Ramos (cell line): ENCODE results near the gene SLC24A3.

ENCODE experiments used
- in situ Hi-C: fragments of 300-500 bp; cut with MboI; formaldehyde crosslinking; loops from one replicate; pipeline ENCODE4 v1.14.3; 2022; ENCODE audit warnings: low sequenced_read_pairs; ENCODE audit not compliant: unreplicated experiment

SLC24A3 gene

GRCh38 chr20:19212469-19212815 lies at the start of gene SLC24A3:
SLC24A3 (plus strand) TSS chr20:19212642.
- in situ Hi-C loops: loop anchor here (10.0 kb wide), 1 partner anchor 372 kb away; no protein-coding TSS in a partner anchor

DNA sequence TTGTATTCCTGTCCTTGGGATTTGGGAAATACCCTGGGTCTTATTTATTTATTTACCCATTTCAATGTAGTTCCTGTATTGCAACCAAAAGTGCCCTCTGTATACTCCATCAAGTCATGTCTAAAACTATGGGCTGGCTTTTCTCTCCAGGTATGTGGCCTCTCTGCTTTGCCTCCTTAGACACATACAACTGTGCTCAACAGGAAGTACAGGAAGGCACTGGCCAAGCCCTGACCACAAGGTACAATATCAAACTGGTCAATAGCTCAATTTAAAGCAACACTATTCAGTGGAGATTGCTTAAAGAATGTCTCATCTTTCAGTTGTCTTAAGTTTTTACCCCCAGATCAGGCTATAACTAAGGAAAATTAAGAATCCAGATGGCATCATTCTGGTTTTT lies 42.3 kb upstream of the SLC24A3 start:
- in situ Hi-C loops: no loop called here

GRCh38 chr20:19172637-19173036 lies 39.8 kb upstream of the SLC24A3 start:
- in situ Hi-C loops: no loop called here

GRCh38 chr20:19176470-19177052 lies 35.9 kb upstream of the SLC24A3 start:
- in situ Hi-C loops: no loop called here

DNA sequence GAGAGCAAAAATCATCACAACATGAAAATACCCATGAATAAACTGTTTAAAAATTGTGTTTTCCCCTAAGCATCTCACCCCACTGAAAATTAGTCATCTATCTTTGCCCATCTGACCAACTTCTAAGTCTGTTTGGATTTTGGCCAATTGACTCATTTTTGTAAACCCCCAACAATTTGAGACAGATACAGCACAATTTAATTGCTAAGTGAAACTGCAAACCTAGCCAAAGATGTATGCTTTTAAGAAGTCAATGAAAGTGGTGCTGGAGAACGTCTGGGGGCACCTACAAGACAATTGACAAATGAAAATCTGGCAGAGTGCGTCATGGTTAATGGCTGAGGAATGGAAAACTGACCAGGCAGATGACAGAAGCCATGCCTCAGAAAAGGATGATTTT lies 30.9 kb upstream of the SLC24A3 start:
- in situ Hi-C loops: no loop called here

- in situ Hi-C loops: no loop called here
Observed at GRCh38 chr20:19185083-19185482, 27.4 kb upstream of the SLC24A3 start.

DNA sequence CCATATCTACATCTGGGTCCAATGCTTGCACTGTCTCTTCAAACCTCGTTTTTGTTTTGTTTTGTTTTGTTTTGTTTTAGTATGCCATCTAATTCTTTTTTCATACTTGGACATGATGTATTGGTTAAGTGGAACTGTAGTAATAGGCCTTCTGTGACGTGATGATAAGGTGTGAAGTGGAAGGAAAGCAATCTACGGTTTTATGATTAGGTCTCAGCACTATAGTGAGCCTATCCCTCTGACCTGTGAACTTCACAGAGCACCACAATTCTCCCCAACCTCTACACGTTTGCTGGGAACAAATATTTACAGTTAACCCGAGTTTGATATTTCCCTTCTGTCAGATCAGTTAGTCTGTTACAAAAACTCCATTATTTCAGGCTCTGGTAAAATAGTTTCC lies 19.1 kb upstream of the SLC24A3 start:
- in situ Hi-C loops: no loop called here

DNA sequence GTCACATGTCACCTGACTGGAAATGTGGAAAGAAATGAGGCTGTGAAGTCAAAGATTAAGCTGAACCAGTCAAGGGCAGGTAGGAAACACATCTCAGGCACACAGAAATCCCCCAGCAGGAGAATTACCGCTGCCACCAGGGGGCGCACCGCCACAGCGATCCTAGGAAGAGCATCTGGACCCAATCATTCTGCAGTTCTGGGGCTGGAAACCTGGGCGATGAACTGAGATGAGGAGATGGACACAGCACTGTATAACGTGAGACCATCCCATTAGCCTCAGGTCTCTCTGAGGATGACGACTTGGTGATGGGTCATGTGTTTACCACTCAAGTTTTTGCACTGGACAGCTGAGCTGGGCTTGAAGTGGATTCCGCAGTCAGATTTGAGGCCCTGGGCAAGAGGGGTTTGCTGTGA lies 6.5 kb upstream of the SLC24A3 start:
- in situ Hi-C loops: loop anchor here (10.0 kb wide), 1 partner anchor 459 kb away; no protein-coding TSS in a partner anchor

DNA sequence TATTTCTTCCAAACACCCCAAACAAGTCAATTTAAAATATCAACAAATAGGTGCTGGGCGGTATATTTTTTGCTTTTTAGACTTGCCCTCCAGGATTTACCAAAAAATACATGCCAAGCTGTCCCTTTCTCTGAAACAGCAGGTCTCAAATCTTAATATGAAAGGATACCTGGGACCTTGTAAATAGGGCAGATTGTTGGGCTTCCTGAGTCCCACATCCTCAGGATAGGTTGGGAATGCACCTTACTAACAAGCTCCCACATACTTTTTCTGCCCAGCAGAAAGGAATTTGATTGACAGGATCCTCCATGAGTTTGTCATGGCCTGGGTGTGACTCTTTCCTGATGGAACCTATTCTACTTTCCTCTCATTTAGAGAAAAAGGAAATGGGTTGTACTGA lies 4.9 kb upstream of the SLC24A3 start:
- in situ Hi-C loops: loop anchor here (10.0 kb wide), 1 partner anchor 457 kb away; no protein-coding TSS in a partner anchor

DNA sequence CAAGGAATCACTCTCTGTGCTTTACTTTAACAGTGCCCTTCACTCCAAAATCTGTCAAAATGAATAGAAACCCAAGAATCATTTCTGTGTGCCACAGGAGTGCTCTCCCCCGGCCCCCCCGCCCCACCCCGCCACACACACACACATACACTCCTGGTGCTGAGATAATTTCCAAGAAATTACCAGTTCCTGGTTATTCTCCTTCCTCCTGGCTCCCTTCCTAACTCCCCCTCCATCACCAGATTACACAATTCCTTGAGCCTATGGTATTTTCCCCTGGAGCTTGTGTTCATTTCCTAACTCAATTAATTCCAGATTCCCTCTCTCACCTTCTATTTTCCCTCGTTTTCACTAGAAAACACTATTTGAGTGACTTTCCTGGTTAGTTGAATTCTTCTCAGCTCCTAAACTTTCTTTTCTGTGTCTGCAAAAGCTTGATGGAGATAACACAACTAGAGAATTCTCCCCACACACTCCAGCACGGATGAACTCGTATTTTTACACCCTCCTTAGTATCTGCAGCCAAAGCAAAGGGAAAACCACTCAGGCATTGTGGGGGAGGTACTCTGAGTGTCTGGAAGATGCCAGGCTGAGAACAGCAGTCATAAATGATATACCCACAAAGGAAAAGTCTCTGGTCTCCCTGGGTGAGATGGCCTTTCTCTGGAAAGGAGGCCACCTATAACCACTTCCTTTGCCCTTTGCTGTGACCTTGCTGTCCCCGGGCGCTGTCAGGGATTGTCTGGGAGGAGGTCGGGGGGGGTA lies 1.9 kb upstream of the SLC24A3 start:
- in situ Hi-C loops: loop anchor here (10.0 kb wide), 1 partner anchor 374 kb away; no protein-coding TSS in a partner anchor

GRCh38 chr20:19211252-19211651 lies 1.2 kb upstream of the SLC24A3 start:
- in situ Hi-C loops: loop anchor here (10.0 kb wide), 1 partner anchor 374 kb away; no protein-coding TSS in a partner anchor

DNA sequence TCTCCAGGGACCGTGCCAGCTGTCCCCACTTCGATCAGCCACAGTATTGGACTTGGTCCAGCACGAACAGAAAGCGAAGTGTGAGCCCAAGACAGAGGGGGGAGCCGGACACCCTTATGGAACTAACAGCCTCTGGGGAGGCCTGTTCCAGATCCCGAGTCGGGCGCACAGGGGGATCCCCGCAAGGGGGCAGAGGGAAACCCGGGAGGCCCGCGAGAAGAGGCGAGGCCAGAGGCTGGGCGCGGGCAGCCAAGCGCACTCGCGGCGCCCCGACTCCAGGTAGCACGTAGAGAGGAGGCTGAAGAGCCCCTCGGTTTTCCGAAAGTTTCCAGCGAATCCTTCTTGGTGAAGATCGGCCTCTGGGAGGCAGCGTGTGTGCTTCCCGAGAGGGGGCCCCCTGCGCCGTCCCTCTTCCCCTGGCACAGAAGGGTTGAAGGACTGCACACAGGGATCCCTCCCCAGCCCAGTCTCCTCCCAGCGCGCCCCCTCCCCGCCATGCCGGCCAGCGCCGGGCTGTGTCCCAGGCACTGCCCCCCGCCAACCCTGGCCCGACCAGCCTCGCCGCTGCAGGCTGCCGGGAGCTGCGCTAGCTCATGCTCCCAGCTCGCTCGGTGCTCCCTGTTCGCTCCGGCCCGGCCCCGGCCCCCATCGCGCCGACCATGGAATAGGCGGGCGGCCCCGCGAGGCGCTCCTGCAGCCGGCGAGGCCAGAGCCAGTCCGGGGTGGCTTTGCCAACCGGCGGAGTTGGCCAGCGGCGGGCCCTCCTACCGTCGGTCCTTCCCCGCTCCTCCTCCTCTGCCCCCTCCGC lies 577 bp upstream of the SLC24A3 start:
- in situ Hi-C loops: loop anchor here (10.0 kb wide), 1 partner anchor 373 kb away; no protein-coding TSS in a partner anchor

DNA sequence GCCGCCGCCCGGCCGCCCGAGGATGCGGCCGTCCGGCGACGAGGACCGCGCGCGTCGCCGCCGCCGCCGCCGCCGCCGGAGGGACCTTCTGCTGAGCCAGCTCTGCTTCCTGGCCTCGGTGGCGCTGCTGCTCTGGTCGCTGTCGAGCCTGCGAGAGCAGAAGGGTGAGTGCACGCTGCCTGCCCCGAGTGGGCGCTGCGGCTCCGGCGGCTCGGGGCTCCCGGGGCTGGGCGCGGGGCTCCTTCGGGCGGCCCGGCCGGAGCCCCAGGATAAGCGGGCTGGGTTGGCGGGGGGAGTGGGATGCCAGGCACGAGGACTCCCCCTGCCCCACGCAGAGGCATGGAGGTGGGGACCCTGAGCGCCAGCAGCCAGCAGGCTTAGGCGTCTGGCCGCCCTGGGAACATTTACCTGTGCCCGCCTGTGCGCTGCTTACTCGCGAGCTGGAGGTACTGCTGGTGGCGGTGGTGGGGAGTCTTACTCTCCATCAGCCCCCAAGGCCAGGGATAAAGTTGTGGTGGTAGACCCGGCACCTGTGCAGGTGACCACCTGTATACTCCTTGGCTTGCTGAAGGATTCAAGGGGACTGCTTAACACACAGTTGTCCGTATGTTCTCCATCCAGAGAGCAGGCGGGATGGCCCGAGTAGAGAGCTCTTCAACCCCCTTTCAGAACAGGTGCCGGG lies 520 bp downstream of the SLC24A3 start:
- in situ Hi-C loops: loop anchor here (10.0 kb wide), 1 partner anchor 372 kb away; no protein-coding TSS in a partner anchor

GRCh38 chr20:19213946-19214490 lies 1.6 kb downstream of the SLC24A3 start:
- in situ Hi-C loops: loop anchor here (10.0 kb wide), 1 partner anchor 371 kb away; no protein-coding TSS in a partner anchor

GRCh38 chr20:19218411-19218810 lies 6.0 kb downstream of the SLC24A3 start:
- in situ Hi-C loops: loop anchor here (10.0 kb wide), 1 partner anchor 366 kb away; no protein-coding TSS in a partner anchor

GRCh38 chr20:19222520-19223040 lies 10.1 kb downstream of the SLC24A3 start:
- in situ Hi-C loops: no loop called here

DNA sequence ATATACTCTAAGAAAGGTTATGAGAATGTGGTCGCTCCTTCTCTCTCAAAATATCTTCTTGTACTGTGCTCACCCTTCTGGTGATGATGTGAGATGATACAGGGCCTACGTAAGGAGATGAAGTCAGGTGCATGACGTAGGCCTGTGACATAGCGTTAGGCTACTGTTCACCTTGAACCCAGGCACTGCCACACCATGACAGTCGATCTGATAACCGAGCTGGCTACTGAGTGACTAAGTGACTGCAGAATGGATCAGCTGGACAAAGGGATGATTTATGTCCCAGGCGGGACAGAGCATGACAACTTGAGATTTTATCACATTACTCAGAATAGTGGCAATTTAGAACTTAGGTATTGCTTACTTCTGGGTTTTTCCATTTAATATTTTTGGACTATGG lies 11.2 kb downstream of the SLC24A3 start:
- in situ Hi-C loops: no loop called here

DNA sequence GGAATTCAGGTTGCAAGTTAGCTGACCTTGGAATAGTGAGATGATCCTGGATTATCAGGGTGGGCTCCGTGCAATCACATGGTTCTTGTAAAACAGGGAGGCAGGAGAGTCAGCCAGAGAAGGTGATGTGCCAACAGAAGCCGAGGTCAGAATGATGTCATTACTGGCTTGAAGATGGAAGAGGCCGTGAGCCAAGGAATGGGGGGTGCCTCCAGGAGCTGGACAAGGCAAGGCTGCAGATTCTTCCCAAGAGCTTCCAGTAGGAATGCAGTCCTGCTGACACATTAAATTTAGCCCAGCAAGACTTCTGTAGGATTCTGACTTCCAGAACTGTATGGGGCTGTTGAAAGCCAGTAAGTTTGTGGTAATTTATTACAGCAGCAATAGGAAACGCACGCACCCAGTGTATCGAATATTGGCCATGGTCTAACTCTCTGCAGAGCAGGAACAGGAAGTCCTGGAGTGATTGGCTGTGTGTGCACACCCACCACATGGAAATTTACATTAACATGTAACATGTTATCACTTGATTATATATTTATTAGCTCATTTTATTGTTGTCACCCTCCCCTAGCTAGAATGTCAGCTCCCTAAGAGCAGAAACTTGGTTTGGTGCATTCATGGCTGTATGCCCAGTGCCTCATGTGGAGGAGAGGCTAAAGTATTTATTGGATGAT lies 19.1 kb downstream of the SLC24A3 start:
- in situ Hi-C loops: no loop called here
